GM13977 (cell line): ENCODE results near the gene ACTA1.

ENCODE experiments used
- DNase-seq: peaks from one replicate; pipeline ENCODE4 v3.0.0; 2012; ENCODE audit warnings: low spot score
- CTCF ChIP-seq: IDR thresholded peaks from 2 replicates; pipeline ENCODE4 v1.5.1; 2012; ENCODE audit warnings: mild to moderate bottlenecking, control low read depth; ENCODE audit not compliant: insufficient read depth; ENCODE audit errors: extremely low read depth, missing control alignments
- in situ Hi-C: fragments of 300-500 bp; cut with MboI; formaldehyde crosslinking; loops from one replicate; pipeline ENCODE4 v1.12.0; 2022; ENCODE audit warnings: low sequenced_read_pairs, low pct_unique_long_range_greater_than_20kb, mixed read lengths, inconsistent platforms; ENCODE audit not compliant: unreplicated experiment

The ACTA1 gene

GRCh38 chr1:229390130-229390529, 43.8 kb downstream of the ACTA1 start:
- no peak for TF ChIP-seq CTCF
- DNase-seq, result no peak
- in situ Hi-C loops, result no loop called here

- in situ Hi-C loops, result no loop called here
- no peak for DNase-seq
- TF ChIP-seq CTCF, result no peak
Measured at GRCh38 chr1:229388897-229389580, 44.9 kb downstream of the ACTA1 start.

- no peak for TF ChIP-seq CTCF
- no peak for DNase-seq
- in situ Hi-C loops, result no loop called here
Measured at GRCh38 chr1:229385853-229386456, 47.9 kb downstream of the ACTA1 start.

- no peak for TF ChIP-seq CTCF
- DNase-seq, result no peak
- in situ Hi-C loops, result no loop called here
Measured at GRCh38 chr1:229384822-229385221, 49.1 kb downstream of the ACTA1 start.

- DNase-seq, result no peak
- in situ Hi-C loops, result no loop called here
- no peak for TF ChIP-seq CTCF
Measured at GRCh38 chr1:229383961-229384360, 49.9 kb downstream of the ACTA1 start.

- in situ Hi-C loops, result no loop called here
- no peak for DNase-seq
- TF ChIP-seq CTCF, result no peak
Measured at GRCh38 chr1:229383188-229383587, 50.7 kb downstream of the ACTA1 start.
